Breast epithelium (tissue), 3 donors: ENCODE measurements around the gene PSMB11.

Source experiments
- CTCF ChIP-seq, 3 donors: fragments of 450-650 bp; IDR thresholded peaks; one replicate each; pipeline ENCODE4 v1.5.1; 2016 to 2017; ENCODE audit warnings: antibody characterized with exemption in 3 of 3, mild to moderate bottlenecking in 3 of 3, moderate library complexity in 3 of 3
- POLR2A ChIP-seq: fragments of 450-650 bp; IDR thresholded peaks from one replicate; pipeline ENCODE4 v1.6.1; 2016; ENCODE audit warnings: antibody characterized with exemption, mild to moderate bottlenecking, moderate library complexity
- POLR2AphosphoS5 ChIP-seq, 3 donors: sonication (generic); formaldehyde crosslinking; IDR thresholded peaks; one replicate each; pipeline ENCODE4 v1.6.1; 2017; ENCODE audit warnings: antibody characterized with exemption in 3 of 3

GRCh38 chr14:23013054-23013748 lies 28.8 kb upstream of the PSMB11 start:
- TF ChIP-seq CTCF (IDR thresholded peaks at IDR 0.05) (no peak), POLR2AphosphoS5 (IDR thresholded peaks at IDR 0.05) (no peak), POLR2A (no peak)
